Measurements from ENCODE around the gene KCNH1. TPM values are rescaled to one million over a fixed set of nuclear protein-coding genes. Genes with fewer than 3 reads are reported as not detected.

The KCNH1 gene
- total RNA-seq, 1 experiment from 2014 or later, result not detected

- TF ChIP-seq TCF7L2 (IDR thresholded peaks at IDR 0.05; ENCODE audit: borderline replicate concordance, extremely low read depth, insufficient read depth, insufficient read length) (no peak), JUND (IDR thresholded peaks at IDR 0.05) (no peak), CEBPB (IDR thresholded peaks at IDR 0.05; ENCODE audit: low read depth) (no peak)
- peaks cover 5% of the 10 kb centered on the region for H3K27me3 ChIP-seq (ENCODE audit: insufficient read depth, low read length)
- no peaks in the 10 kb centered on the region for H3K36me3 ChIP-seq (ENCODE audit: control insufficient read depth in 1 of 2, insufficient read depth in 2 of 2, low read length in 2 of 2)
- RAD21 ChIA-PET (ENCODE audit: low non-redundant PET in 1 of 2, low total read pairs in 2 of 2, uncharacterized antibody in 2 of 2, unreplicated experiment in 2 of 2), result no interaction called here
- H3K4me3 ChIP-seq (replicated peaks in 1 of 2; ENCODE audit: low read depth in 1 of 2, low read length in 2 of 2), result no peak overlapping the region
- CTCF ChIA-PET, result no interaction called here
- no peaks in the 10 kb centered on the region for H4K20me1 ChIP-seq (ENCODE audit: insufficient read depth)
- no peaks in the 10 kb centered on the region for H3K9me2 ChIP-seq (ENCODE audit: insufficient read depth)
- intact Hi-C loops (cut with micrococcal nuclease), result no loop called here
- ATAC-seq, result no peak
- no peak overlapping the region for H3K9ac ChIP-seq (ENCODE audit: low read length)
- DNase-seq (ENCODE audit: low read depth, low spot score), result no peak
- no peaks in the 10 kb centered on the region for H3K4me1 ChIP-seq (ENCODE audit: control insufficient read depth in 1 of 2, insufficient read depth in 2 of 2, low read length in 2 of 2)
- H3K27ac ChIP-seq (ENCODE audit: low read depth, low read length), result no peak overlapping the region
- no peak overlapping the region for H2AFZ ChIP-seq (ENCODE audit: low read depth, low read length, poor library complexity, severe bottlenecking)
- POLR2A ChIA-PET, result no interaction called here
- no peaks in the 10 kb centered on the region for H3K79me2 ChIP-seq (ENCODE audit: insufficient read depth, low read length)
- H3K9me3 ChIP-seq (ENCODE audit: control insufficient read depth in 1 of 2, insufficient read depth in 1 of 2, low read depth in 1 of 2, low read length in 2 of 2), result no peaks in the 10 kb centered on the region
- BruUV-seq (replicated peaks), result no TSS peak
- H3K4me2 ChIP-seq (ENCODE audit: low read length), result no peak overlapping the region
Measured at GRCh38 chr1:210688512-210689234, 445.3 kb downstream of the KCNH1 start.

GRCh38 chr1:210687582-210688279 lies 446.2 kb downstream of the KCNH1 start:
- no peaks in the 10 kb centered on the region for H3K9me2 ChIP-seq (ENCODE audit: insufficient read depth)
- H3K27ac ChIP-seq (ENCODE audit: low read depth, low read length), result no peak overlapping the region
- H3K27me3 ChIP-seq (ENCODE audit: insufficient read depth, low read length), result peaks cover 2% of the 10 kb centered on the region; the same call in 1 of the 2 replicates
- H3K79me2 ChIP-seq (ENCODE audit: insufficient read depth, low read length), result no peaks in the 10 kb centered on the region
- H3K36me3 ChIP-seq (ENCODE audit: control insufficient read depth in 1 of 2, insufficient read depth in 2 of 2, low read length in 2 of 2), result no peaks in the 10 kb centered on the region
- no peaks in the 10 kb centered on the region for H3K9me3 ChIP-seq (ENCODE audit: control insufficient read depth in 1 of 2, insufficient read depth in 1 of 2, low read depth in 1 of 2, low read length in 2 of 2)
- ChIA-PET RAD21 (ENCODE audit: low non-redundant PET in 1 of 2, low total read pairs in 2 of 2, uncharacterized antibody in 2 of 2, unreplicated experiment in 2 of 2) (no interaction called here), POLR2A (no interaction called here), CTCF (no interaction called here)
- H3K4me3 ChIP-seq (replicated peaks in 1 of 2; ENCODE audit: low read depth in 1 of 2, low read length in 2 of 2), result no peak overlapping the region
- no peak overlapping the region for H2AFZ ChIP-seq (ENCODE audit: low read depth, low read length, poor library complexity, severe bottlenecking)
- DNase-seq (ENCODE audit: low read depth, low spot score), result no peak
- ATAC-seq, result no peak
- H3K4me2 ChIP-seq (ENCODE audit: low read length), result no peak overlapping the region
- intact Hi-C loops (cut with micrococcal nuclease), result no loop called here
- no peaks in the 10 kb centered on the region for H3K4me1 ChIP-seq (ENCODE audit: control insufficient read depth in 1 of 2, insufficient read depth in 2 of 2, low read length in 2 of 2)
- no TSS peak for BruUV-seq (replicated peaks)
- no peak overlapping the region for H3K9ac ChIP-seq (ENCODE audit: low read length)
- no peaks in the 10 kb centered on the region for H4K20me1 ChIP-seq (ENCODE audit: insufficient read depth)
- TF ChIP-seq, protein P1, sequence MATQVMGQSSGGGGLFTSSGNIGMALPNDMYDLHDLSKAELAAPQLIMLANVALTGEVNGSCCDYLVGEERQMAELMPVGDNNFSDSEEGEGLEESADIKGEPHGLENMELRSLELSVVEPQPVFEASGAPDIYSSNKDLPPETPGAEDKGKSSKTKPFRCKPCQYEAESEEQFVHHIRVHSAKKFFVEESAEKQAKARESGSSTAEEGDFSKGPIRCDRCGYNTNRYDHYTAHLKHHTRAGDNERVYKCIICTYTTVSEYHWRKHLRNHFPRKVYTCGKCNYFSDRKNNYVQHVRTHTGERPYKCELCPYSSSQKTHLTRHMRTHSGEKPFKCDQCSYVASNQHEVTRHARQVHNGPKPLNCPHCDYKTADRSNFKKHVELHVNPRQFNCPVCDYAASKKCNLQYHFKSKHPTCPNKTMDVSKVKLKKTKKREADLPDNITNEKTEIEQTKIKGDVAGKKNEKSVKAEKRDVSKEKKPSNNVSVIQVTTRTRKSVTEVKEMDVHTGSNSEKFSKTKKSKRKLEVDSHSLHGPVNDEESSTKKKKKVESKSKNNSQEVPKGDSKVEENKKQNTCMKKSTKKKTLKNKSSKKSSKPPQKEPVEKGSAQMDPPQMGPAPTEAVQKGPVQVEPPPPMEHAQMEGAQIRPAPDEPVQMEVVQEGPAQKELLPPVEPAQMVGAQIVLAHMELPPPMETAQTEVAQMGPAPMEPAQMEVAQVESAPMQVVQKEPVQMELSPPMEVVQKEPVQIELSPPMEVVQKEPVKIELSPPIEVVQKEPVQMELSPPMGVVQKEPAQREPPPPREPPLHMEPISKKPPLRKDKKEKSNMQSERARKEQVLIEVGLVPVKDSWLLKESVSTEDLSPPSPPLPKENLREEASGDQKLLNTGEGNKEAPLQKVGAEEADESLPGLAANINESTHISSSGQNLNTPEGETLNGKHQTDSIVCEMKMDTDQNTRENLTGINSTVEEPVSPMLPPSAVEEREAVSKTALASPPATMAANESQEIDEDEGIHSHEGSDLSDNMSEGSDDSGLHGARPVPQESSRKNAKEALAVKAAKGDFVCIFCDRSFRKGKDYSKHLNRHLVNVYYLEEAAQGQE (IDR thresholded peaks at IDR 0.05; ENCODE audit: low read depth), result no peak
- TF ChIP-seq ELF1 (IDR thresholded peaks at IDR 0.05; ENCODE audit: borderline replicate concordance, low read depth), result no peak
- no peak for TF ChIP-seq ZNF274 (IDR thresholded peaks at IDR 0.05; ENCODE audit: low read depth, low read length)
- TF ChIP-seq, protein P2, sequence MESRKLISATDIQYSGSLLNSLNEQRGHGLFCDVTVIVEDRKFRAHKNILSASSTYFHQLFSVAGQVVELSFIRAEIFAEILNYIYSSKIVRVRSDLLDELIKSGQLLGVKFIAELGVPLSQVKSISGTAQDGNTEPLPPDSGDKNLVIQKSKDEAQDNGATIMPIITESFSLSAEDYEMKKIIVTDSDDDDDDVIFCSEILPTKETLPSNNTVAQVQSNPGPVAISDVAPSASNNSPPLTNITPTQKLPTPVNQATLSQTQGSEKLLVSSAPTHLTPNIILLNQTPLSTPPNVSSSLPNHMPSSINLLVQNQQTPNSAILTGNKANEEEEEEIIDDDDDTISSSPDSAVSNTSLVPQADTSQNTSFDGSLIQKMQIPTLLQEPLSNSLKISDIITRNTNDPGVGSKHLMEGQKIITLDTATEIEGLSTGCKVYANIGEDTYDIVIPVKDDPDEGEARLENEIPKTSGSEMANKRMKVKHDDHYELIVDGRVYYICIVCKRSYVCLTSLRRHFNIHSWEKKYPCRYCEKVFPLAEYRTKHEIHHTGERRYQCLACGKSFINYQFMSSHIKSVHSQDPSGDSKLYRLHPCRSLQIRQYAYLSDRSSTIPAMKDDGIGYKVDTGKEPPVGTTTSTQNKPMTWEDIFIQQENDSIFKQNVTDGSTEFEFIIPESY (IDR thresholded peaks at IDR 0.05; ENCODE audit: extremely low read depth, insufficient replicate concordance, low read length), result no peak
- no peak for TF ChIP-seq YY1 (IDR thresholded peaks at IDR 0.05; ENCODE audit: extremely low read depth, insufficient replicate concordance, low read depth, low read length)
- TF ChIP-seq, protein P3, sequence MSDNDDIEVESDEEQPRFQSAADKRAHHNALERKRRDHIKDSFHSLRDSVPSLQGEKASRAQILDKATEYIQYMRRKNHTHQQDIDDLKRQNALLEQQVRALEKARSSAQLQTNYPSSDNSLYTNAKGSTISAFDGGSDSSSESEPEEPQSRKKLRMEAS (IDR thresholded peaks at IDR 0.05), result no peak
- TF ChIP-seq EGR1 (IDR thresholded peaks at IDR 0.05; ENCODE audit: low read depth), result no peak
- TF ChIP-seq ATF3 (IDR thresholded peaks at IDR 0.05), result no peak
- no peak for TF ChIP-seq SP1 (IDR thresholded peaks at IDR 0.05; ENCODE audit: low read depth)
- no peak for TF ChIP-seq TCF7L2 (IDR thresholded peaks at IDR 0.05; ENCODE audit: borderline replicate concordance, extremely low read depth, insufficient read depth, insufficient read length)

Measured in HCT116 (cell line).